ENCODE data around the gene ABTB2. TPM values are rescaled to one million over a fixed set of nuclear protein-coding genes. Genes with fewer than 3 reads are reported as not detected.

ABTB2 gene
- total RNA-seq, 2 experiments from 2014 or later, result 0.06 to 0.09 TPM

DNA sequence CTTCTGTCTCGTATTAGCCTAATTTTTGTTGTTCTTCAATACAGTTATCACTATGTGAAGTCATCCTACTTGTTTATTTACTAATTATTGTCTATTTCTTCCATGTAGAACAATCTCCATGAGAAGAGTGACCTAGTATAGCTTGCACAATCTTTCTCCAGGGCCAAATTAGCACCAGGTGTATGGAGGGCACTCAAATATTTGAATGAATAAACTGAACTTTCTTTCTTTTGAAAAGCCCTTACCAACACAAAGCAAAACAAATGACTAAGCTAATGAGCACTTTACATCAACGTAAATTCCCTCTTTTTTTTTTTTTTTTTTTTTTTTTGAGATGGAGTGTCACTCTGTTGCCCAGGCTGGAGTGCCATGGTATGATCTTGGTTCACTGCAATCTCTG lies 34.2 kb downstream of the ABTB2 start:
- Histone ChIP-seq H3K9me2 (ENCODE audit: insufficient read depth, low read length) (no peaks in the 10 kb centered on the region), H3K4me2 (ENCODE audit: low read length) (no peak overlapping the region), H3K36me3 (ENCODE audit: insufficient read depth, low read length) (no peaks in the 10 kb centered on the region), H3K9me3 (ENCODE audit: low read length) (no peaks in the 10 kb centered on the region), H3K4me3 (ENCODE audit: low read depth, low read length, poor library complexity, severe bottlenecking) (no peak overlapping the region), H2AFZ (ENCODE audit: low read length) (no peak overlapping the region), H4K20me1 (ENCODE audit: insufficient read depth, low read length) (no peaks in the 10 kb centered on the region), H3K27ac (ENCODE audit: low read depth, low read length, poor library complexity, severe bottlenecking) (no peak overlapping the region), H3K4me1 (ENCODE audit: insufficient read depth, low read length, poor library complexity, severe bottlenecking) (no peaks in the 10 kb centered on the region), H3K79me2 (ENCODE audit: insufficient read depth, low read depth, low read length) (no peaks in the 10 kb centered on the region)
- ChIA-PET POLR2A (interaction anchor here (0.6 to 1.0 kb wide), 4 partner anchors 11 to 342 kb away, joined by 3 to 6 read pairs (median 4); no protein-coding TSS in a partner anchor), CTCF (ENCODE audit: unreplicated experiment) (interaction anchor here (0.6 kb wide), 1 partner anchor 42 kb away, joined by 3 read pairs; no protein-coding TSS in a partner anchor)
- BruUV-seq (replicated peaks), result no TSS peak
- no peak for TF ChIP-seq EZH2phosphoT487 (IDR thresholded peaks at IDR 0.05; ENCODE audit: borderline replicate concordance, low read depth, low read length)
- TF ChIP-seq, protein P1, sequence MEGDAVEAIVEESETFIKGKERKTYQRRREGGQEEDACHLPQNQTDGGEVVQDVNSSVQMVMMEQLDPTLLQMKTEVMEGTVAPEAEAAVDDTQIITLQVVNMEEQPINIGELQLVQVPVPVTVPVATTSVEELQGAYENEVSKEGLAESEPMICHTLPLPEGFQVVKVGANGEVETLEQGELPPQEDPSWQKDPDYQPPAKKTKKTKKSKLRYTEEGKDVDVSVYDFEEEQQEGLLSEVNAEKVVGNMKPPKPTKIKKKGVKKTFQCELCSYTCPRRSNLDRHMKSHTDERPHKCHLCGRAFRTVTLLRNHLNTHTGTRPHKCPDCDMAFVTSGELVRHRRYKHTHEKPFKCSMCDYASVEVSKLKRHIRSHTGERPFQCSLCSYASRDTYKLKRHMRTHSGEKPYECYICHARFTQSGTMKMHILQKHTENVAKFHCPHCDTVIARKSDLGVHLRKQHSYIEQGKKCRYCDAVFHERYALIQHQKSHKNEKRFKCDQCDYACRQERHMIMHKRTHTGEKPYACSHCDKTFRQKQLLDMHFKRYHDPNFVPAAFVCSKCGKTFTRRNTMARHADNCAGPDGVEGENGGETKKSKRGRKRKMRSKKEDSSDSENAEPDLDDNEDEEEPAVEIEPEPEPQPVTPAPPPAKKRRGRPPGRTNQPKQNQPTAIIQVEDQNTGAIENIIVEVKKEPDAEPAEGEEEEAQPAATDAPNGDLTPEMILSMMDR (conservative IDR thresholded peaks at IDR 0.05; ENCODE audit: low read length), result no peak
- DNase-seq (ENCODE audit: low spot score), result no peak
- intact Hi-C loops (cut with micrococcal nuclease; ENCODE audit: unreplicated experiment), result no loop called here

DNA sequence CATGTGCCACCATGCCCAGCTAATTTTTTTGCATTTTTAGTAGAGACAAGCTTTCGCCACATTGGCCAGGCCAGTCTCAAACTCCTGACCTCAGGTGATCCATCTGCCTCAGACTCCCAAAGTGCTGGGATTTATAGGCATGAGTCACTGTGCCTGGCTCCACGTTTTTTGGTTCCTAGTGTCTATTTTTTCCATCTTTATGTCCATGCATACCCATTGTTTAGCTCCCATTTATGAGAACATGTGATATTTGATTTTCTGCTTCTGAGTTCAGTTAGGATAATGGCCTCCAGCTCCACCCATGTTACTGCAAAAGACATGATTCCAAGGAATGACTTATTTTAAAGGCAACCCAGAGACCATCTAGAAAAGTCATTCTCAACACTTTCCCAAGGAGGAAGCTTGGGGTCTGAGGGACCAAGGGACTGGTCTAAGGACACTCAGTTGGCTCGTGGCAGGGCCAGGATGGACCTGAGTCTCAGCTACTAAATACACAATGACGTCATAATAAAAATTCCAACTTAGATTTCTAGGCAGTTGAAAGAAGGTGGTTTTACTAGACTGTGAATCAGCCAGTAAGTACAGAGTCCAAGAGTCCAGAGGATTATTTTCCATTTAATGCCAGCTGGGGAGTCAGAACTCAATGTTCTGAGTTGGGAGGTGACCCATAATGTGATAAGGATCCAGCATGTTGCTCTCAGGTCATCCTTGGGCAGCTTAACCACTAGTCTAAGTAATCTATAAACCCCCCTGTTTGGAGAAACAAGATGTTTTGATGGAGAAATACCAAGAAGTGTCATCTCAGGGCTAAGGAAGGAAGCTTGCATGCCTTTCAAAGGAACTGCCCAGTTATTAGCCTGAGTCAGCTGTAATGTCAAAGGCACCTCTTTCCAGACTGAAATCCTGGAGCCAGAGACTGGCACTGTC lies 39.4 kb downstream of the ABTB2 start:
- CTCF ChIA-PET (ENCODE audit: unreplicated experiment), result no interaction called here

More for the DNA sequence above, 39.4 kb downstream of the ABTB2 start:
- POLR2A ChIA-PET, result interaction anchor here (1.2 kb wide), 1 partner anchor 17 kb away, joined by 4 read pairs; no protein-coding TSS in a partner anchor
- no peak for DNase-seq (ENCODE audit: low spot score)
- Histone ChIP-seq H3K4me1 (ENCODE audit: insufficient read depth, low read length, poor library complexity, severe bottlenecking) (peaks cover under 1% of the 10 kb centered on the region), H3K27ac (ENCODE audit: low read depth, low read length, poor library complexity, severe bottlenecking) (no peak overlapping the region), H2AFZ (ENCODE audit: low read length) (no peak overlapping the region), H4K20me1 (ENCODE audit: insufficient read depth, low read length) (no peaks in the 10 kb centered on the region), H3K4me3 (ENCODE audit: low read depth, low read length, poor library complexity, severe bottlenecking) (no peak overlapping the region), H3K9me2 (ENCODE audit: insufficient read depth, low read length) (no peaks in the 10 kb centered on the region), H3K9me3 (ENCODE audit: low read length) (no peaks in the 10 kb centered on the region), H3K4me2 (ENCODE audit: low read length) (no peak overlapping the region), H3K36me3 (ENCODE audit: insufficient read depth, low read length) (no peaks in the 10 kb centered on the region), H3K79me2 (ENCODE audit: insufficient read depth, low read depth, low read length) (no peaks in the 10 kb centered on the region)
- no TSS peak for BruUV-seq (replicated peaks)
- TF ChIP-seq EZH2phosphoT487 (IDR thresholded peaks at IDR 0.05; ENCODE audit: borderline replicate concordance, low read depth, low read length), result no peak
- TF ChIP-seq, protein P1 (conservative IDR thresholded peaks at IDR 0.05; ENCODE audit: low read length), result no peak
- intact Hi-C loops (cut with micrococcal nuclease; ENCODE audit: unreplicated experiment), result no loop called here
